K562 (cell line): ENCODE results near the gene SYT6. TPM values are rescaled to one million over a fixed set of nuclear protein-coding genes. Genes with fewer than 3 reads are reported as not detected.

Experiments used
- ATAC-seq: fragments of 200-7000 bp; cut with Tn5 transposase; 3 replicates; pipeline ENCODE4 v1.9.1; 2020; ENCODE audit warnings: moderate library complexity
- BruUV-seq: library from RNA; stranded (reverse); fragments of 400-500 nt; replicated peaks from 2 replicates; lab custom pipeline; 2021; lab: Mats Ljungman, UMichigan
- CTCF ChIA-PET: fragments of 300-600 bp; formaldehyde crosslinking; extraction: SDS; loops from one replicate; lab custom pipeline; 2021; ENCODE audit warnings: low intra/inter-chr PET ratio; lab: Yijun Ruan, JAX
- POLR2A ChIA-PET: fragments of 300-600, 350-650 bp; sonication (Branson Sonifier 250); formaldehyde crosslinking; extraction: SDS; loops from one replicate; lab custom pipeline; 2021; ENCODE audit warnings: antibody characterized with exemption, inconsistent platforms; lab: Yijun Ruan, JAX
- DNase-seq, 4 experiments: peaks; one replicate each; pipeline versions ENCODE4 v3.0.0 to v3.0.0-alpha.2; 2011 to 2018; ENCODE audit warnings: low spot score in 3 of 4, mixed read lengths in 3 of 4; ENCODE audit errors: extremely low read depth in 1 of 4
- FAIRE-seq: peaks from 2 replicates; lab custom pipeline; 2011; peaks lifted over from hg19 to GRCh38; lab: Jason Lieb, UNC
- H2AFZ ChIP-seq: 2 replicates; pipeline ENCODE4 v1.6.0; 2011; ENCODE audit warnings: low read depth, low read length, control low read depth, inconsistent platforms
- H3K27ac ChIP-seq: fragments of 200-600 bp; 3 replicates; pipeline ENCODE4 v1.8.0; 2011; ENCODE audit warnings: low read depth, mild to moderate bottlenecking, control low read depth, inconsistent platforms, low read length, moderate library complexity, mixed read lengths; ENCODE audit errors: extremely low read depth
- H3K27me3 ChIP-seq, 2 experiments: fragments of 300-600 bp in 1 of 2; 2 replicates in 1 of 2; 3 replicates in 1 of 2; pipeline versions ENCODE4 v1.6.0 to v1.8.0; 2011; ENCODE audit warnings: inconsistent platforms in 2 of 2, low read length in 2 of 2, mild to moderate bottlenecking in 1 of 2, mixed read lengths in 1 of 2, moderate library complexity in 1 of 2; ENCODE audit not compliant: control insufficient read depth in 2 of 2, insufficient read depth in 2 of 2
- H3K36me3 ChIP-seq: fragments of 300-600 bp; 3 replicates; pipeline ENCODE4 v1.8.0; 2011; ENCODE audit warnings: mild to moderate bottlenecking, low read length, inconsistent platforms; ENCODE audit not compliant: control insufficient read depth, insufficient read depth
- H3K4me1 ChIP-seq, 2 experiments: fragments of 200-600 bp in 1 of 2; replicated peaks in 1 of 2; 2 replicates in 1 of 2; 3 replicates in 1 of 2; pipeline versions ENCODE4 v1.5.1 to v1.8.0; 2011; ENCODE audit warnings: inconsistent platforms in 2 of 2, low read length in 2 of 2, mild to moderate bottlenecking in 1 of 2, mixed read lengths in 1 of 2, moderate library complexity in 1 of 2; ENCODE audit not compliant: control insufficient read depth in 2 of 2, insufficient read depth in 2 of 2
- H3K4me2 ChIP-seq: 2 replicates; pipeline ENCODE4 v1.6.1; 2011; ENCODE audit warnings: low read length, control low read depth, inconsistent platforms, mixed read lengths; ENCODE audit not compliant: insufficient read depth
- H3K4me3 ChIP-seq: fragments of 200-600 bp; sonication (generic), shearing (Covaris generic); 2 replicates; pipeline ENCODE4 v1.5.1; 2016; ENCODE audit warnings: control low read depth, inconsistent platforms
- H3K79me2 ChIP-seq: fragments of 200-600 bp; 3 replicates; pipeline ENCODE4 v1.8.0; 2011; ENCODE audit warnings: low read length, inconsistent platforms; ENCODE audit not compliant: control insufficient read depth, insufficient read depth
- H3K9ac ChIP-seq, 2 experiments: 2 replicates each; pipeline versions ENCODE4 v1.6.0 to v1.6.1; 2011; ENCODE audit warnings: low read depth in 2 of 2, low read length in 2 of 2, control low read depth in 1 of 2, inconsistent platforms in 1 of 2, mild to moderate bottlenecking in 1 of 2, mixed read lengths in 1 of 2; ENCODE audit not compliant: insufficient read depth in 1 of 2
- H3K9me1 ChIP-seq: one replicate; pipeline ENCODE4 v1.6.0; 2011; ENCODE audit warnings: inconsistent platforms, mild to moderate bottlenecking, low read length, moderate library complexity; ENCODE audit not compliant: control insufficient read depth, insufficient read depth
- H3K9me3 ChIP-seq: replicated peaks from 2 replicates; pipeline ENCODE4 v1.5.1; 2011; ENCODE audit warnings: low read depth, low read length, inconsistent platforms; ENCODE audit not compliant: control insufficient read depth, insufficient read depth
- H4K20me1 ChIP-seq: replicated peaks from 2 replicates; pipeline ENCODE4 v1.6.1; 2011; ENCODE audit warnings: low read length, inconsistent platforms, mixed read lengths; ENCODE audit not compliant: control insufficient read depth, insufficient read depth
- PKNOX1 ChIP-seq: fragments of 450-650 bp; IDR thresholded peaks from 2 replicates; pipeline ENCODE4 v1.6.1; 2016
- ZBTB17 ChIP-seq: fragments of 450-650 bp; formaldehyde crosslinking; IDR thresholded peaks from 2 replicates; pipeline ENCODE4 v1.4.0; 2020; ENCODE audit warnings: mild to moderate bottlenecking
- WGBS: fragments of 100-300 bp; shearing (Covaris generic); methylation state at CpG from one replicate; pipeline ENCODE4 v1.1.6; 2016; ENCODE audit warnings: low coverage, mixed read lengths; ENCODE audit not compliant: insufficient coverage; ENCODE audit errors: missing lambda C conversion rate; 5-methylcytosine and 5-hydroxymethylcytosine counted together
- in situ Hi-C: fragments of 300-500 bp; cut with MboI; formaldehyde crosslinking; loops from 4 replicates; pipeline ENCODE4 v1.15.0; 2018; ENCODE audit warnings: inconsistent platforms, mixed read lengths
- intact Hi-C: fragments of 100-400 bp; cut with micrococcal nuclease; formaldehyde crosslinking; loops from 2 replicates; pipeline ENCODE4 v1.14.2; 2022
- polyA plus RNA-seq, 8 experiments: library from polyadenylated mRNA; depleted of rRNA in 4 of 8; stranded (reverse) in 5 of 8; unstranded in 3 of 8; fragments of >200 nt; fragmentation: Nextera tagmentation in 2 of 8; fragmentation: Illumina TruSeq in 1 of 8; extraction: Ambion mirVana in 2 of 8; extraction: Trizol in 1 of 8; gene quantifications; 2 replicates each; pipeline versions ENCODE4 v1.2.1 to v1.2.3, GENCODE V29; 2011 to 2014; ENCODE audit warnings: inconsistent platforms in 1 of 8, missing spikeins in 1 of 8
- total RNA-seq, 7 experiments: library from RNA; depleted of rRNA in 6 of 7; stranded (reverse); fragments of >200 nt in 6 of 7; fragmentation: Illumina TruSeq in 2 of 7; extraction: Trizol in 2 of 7; gene quantifications; 2 replicates each; pipeline versions ENCODE4 v1.2.1 to v1.2.3, GENCODE V29; 2011 to 2021; ENCODE audit warnings: low replicate concordance in 1 of 7

The SYT6 gene
- total and polyA plus RNA-seq, 9 of the 15 experiments (the other 6 are each of a cell fraction or from before 2014, with no cell fraction given): 0.06 TPM; not detected in 8

- no TSS peak for BruUV-seq
- no peak overlapping the region for H3K9ac ChIP-seq
- POLR2A ChIA-PET: interaction anchor here (0.6 to 1.0 kb wide), 5 partner anchors 9 to 257 kb away, joined by 3 to 6 read pairs (median 3); no protein-coding TSS in a partner anchor
- H3K9me1 ChIP-seq: no peaks in the 10 kb centered on the region
- no peak overlapping the region for H3K4me3 ChIP-seq
- TF ChIP-seq ZBTB17 (CRISPR knock-in tag) (0 out of 2 replicates have a peak, but pooled peaks have one; percentile 28), PKNOX1 (no peak)
- TF ChIP-seq, all 486 proteins: peak for 1
- Histone ChIP-seq H3K4me1 (no peaks in the 10 kb centered on the region), H3K27ac (no peak overlapping the region), H3K79me2 (no peaks in the 10 kb centered on the region), H2AFZ (no peak overlapping the region), H3K4me2 (no peak overlapping the region), H3K9me3 (peaks cover 4% of the 10 kb centered on the region; the same call in 1 of the 2 replicates), H3K36me3 (no peaks in the 10 kb centered on the region), H3K27me3 (no peaks in the 10 kb centered on the region; a peak in 2 of 5 replicates), H4K20me1 (no peaks in the 10 kb centered on the region)
- WGBS: 1% methylated on average over 8 of the region's 8 CpGs
- ATAC-seq (no peak), FAIRE-seq (no peak), DNase-seq (no peak)
- in situ Hi-C loops (no loop called here), intact Hi-C loops (no loop called here)
- CTCF ChIA-PET: no interaction called here
Measured at GRCh38 chr1:114062477-114063099, 91.1 kb downstream of the SYT6 start.
